Colonic mucosa (tissue), 4 donors: ENCODE measurements around the gene KCNIP1. TPM values are rescaled to one million over a fixed set of nuclear protein-coding genes. Genes with fewer than 3 reads are reported as not detected.

Source experiments
- DNase-seq: peaks from one replicate; pipeline ENCODE4 v3.0.0-alpha.2; 2020
- H3K27ac ChIP-seq: fragments of 200-600 bp; one replicate; pipeline ENCODE4 v1.8.0; 2021
- H3K27me3 ChIP-seq: fragments of 200-600 bp; one replicate; pipeline ENCODE4 v1.8.0; 2021
- H3K36me3 ChIP-seq: fragments of 200-600 bp; one replicate; pipeline ENCODE4 v1.8.0; 2021
- H3K4me1 ChIP-seq: fragments of 200-600 bp; one replicate; pipeline ENCODE4 v1.8.0; 2021; ENCODE audit warnings: mild to moderate bottlenecking
- H3K4me3 ChIP-seq: fragments of 200-600 bp; one replicate; pipeline ENCODE4 v1.8.0; 2021
- H3K9ac ChIP-seq, 2 donors: one replicate each; pipeline ENCODE4 v1.7.0; 2013; ENCODE audit warnings: control low read depth in 2 of 2, low read depth in 2 of 2, low read length in 2 of 2
- H3K9me3 ChIP-seq: fragments of 200-600 bp; one replicate; pipeline ENCODE4 v1.8.0; 2021
- CTCF ChIP-seq: fragments of 200-600 bp; IDR thresholded peaks from one replicate; pipeline ENCODE4 v1.8.0; 2022; ENCODE audit warnings: antibody characterized with exemption, mild to moderate bottlenecking
- intact Hi-C: fragments of 100-400 bp; cut with DNase I; formaldehyde crosslinking; loops from one replicate; pipeline ENCODE4 v1.14.1; 2022
- total RNA-seq, 2 donors: library from RNA; stranded (reverse); fragmentation: NEBNext Ultra II Directional in 1 of 2; extraction: Animal tissue kit (Norgen Biotek cat#: 25700) in 1 of 2; gene quantifications; one replicate each; pipeline ENCODE4 v1.2.1, GENCODE V29; 2021
- donor health status: healthy.
- donor health status: DM: no; HTN: no; CAD: no.
- donor health status: DM: no; HTN: no; CAD: no.

KCNIP1 gene
- total RNA-seq, 2 donors from 2014 or later: 0.24 to 0.25 TPM

- intact Hi-C loops: no loop called here
- H3K27ac ChIP-seq: no peak overlapping the region
- H3K27me3 ChIP-seq: no peaks in the 10 kb centered on the region
Measured at GRCh38 chr5:170494041-170494440, 9.8 kb upstream of the KCNIP1 start.

GRCh38 chr5:170495825-170496661 lies 7.8 kb upstream of the KCNIP1 start:
- TF ChIP-seq CTCF: no peak
- Histone ChIP-seq H3K27ac (no peak overlapping the region), H3K4me3 (no peak overlapping the region), H3K4me1 (no peaks in the 10 kb centered on the region), H3K9me3 (no peaks in the 10 kb centered on the region), H3K27me3 (no peaks in the 10 kb centered on the region), H3K36me3 (no peaks in the 10 kb centered on the region), H3K9ac (no peak overlapping the region)
- no peak for DNase-seq
- intact Hi-C loops: no loop called here

More at GRCh38 chr5:170494041-170494440, 9.8 kb upstream of the KCNIP1 start:
- Histone ChIP-seq H3K4me1 (no peaks in the 10 kb centered on the region), H3K4me3 (no peak overlapping the region), H3K36me3 (no peaks in the 10 kb centered on the region), H3K9me3 (no peaks in the 10 kb centered on the region), H3K9ac (no peak overlapping the region)
- TF ChIP-seq CTCF: no peak
- no peak for DNase-seq

GRCh38 chr5:170496662-170497028 lies 7.2 kb upstream of the KCNIP1 start:
- TF ChIP-seq CTCF: no peak
- intact Hi-C loops: no loop called here
- no peak overlapping the region for H3K27ac ChIP-seq
- no peaks in the 10 kb centered on the region for H3K4me1 ChIP-seq
- no peaks in the 10 kb centered on the region for H3K27me3 ChIP-seq
- H3K4me3 ChIP-seq: no peak overlapping the region
- DNase-seq: no peak
- H3K9me3 ChIP-seq: no peaks in the 10 kb centered on the region
- H3K9ac ChIP-seq: no peak overlapping the region
- no peaks in the 10 kb centered on the region for H3K36me3 ChIP-seq

- no peaks in the 10 kb centered on the region for H3K27me3 ChIP-seq
- intact Hi-C loops: no loop called here
- H3K36me3 ChIP-seq: no peaks in the 10 kb centered on the region
- no peaks in the 10 kb centered on the region for H3K9me3 ChIP-seq
- H3K4me3 ChIP-seq: no peak overlapping the region
- no peak overlapping the region for H3K27ac ChIP-seq
- no peak overlapping the region for H3K9ac ChIP-seq
- H3K4me1 ChIP-seq: no peaks in the 10 kb centered on the region
- no peak for TF ChIP-seq CTCF
- DNase-seq: no peak
Measured at GRCh38 chr5:170497311-170498038, 6.3 kb upstream of the KCNIP1 start.

GRCh38 chr5:170498811-170499351 lies 4.9 kb upstream of the KCNIP1 start:
- intact Hi-C loops: no loop called here
- Histone ChIP-seq H3K36me3 (no peaks in the 10 kb centered on the region), H3K27me3 (no peaks in the 10 kb centered on the region), H3K9ac (no peak overlapping the region), H3K9me3 (no peaks in the 10 kb centered on the region), H3K4me1 (no peaks in the 10 kb centered on the region), H3K27ac (no peak overlapping the region), H3K4me3 (no peak overlapping the region)
- no peak for TF ChIP-seq CTCF
- no peak for DNase-seq
